GDM1 (cell line): ENCODE results near the gene USP32.
"Not testable (repeated sequence)": the region's sequence is repeated elsewhere in the genome, so short reads cannot be mapped to it uniquely, and the experiment has no call there.

Experiments used
- DNase-seq: peaks from one replicate; lab custom pipeline; 2025; lab: John Stamatoyannopoulos, UW

The USP32 gene

DNA sequence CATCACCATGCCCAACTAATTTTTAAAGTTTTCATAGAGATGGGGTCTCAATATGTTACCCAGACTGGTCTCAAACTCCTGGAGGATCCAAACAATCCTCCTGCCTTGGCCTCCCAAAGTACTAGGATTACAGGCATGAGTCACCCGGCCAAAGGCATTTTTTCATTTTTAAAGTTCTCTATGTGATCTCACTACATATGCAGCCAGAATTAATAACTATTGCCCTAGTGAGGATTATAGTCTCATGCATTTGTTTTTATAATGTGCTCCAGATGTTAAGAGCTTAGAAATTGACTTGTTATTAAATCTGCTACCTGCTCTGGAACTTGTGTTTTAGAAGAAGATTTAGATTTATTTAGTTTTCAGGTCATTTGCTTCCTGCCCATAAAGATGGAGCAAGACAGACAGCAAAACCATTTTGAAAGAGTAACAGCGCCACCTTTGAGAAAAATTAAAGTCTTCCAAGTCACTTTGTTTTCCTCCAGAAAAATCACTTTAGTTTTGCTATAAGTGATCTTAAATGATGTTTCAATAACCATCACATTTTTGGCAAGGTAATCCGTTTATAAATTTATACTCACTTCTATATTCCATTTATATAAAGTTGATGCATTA lies 162.6 kb downstream of the USP32 start:
- no peak for DNase-seq

- DNase-seq = not testable (repeated sequence)
Measured at GRCh38 chr17:60227276-60227675, 164.7 kb downstream of the USP32 start.

GRCh38 chr17:60224064-60224463 lies 167.9 kb downstream of the USP32 start:
- no peak for DNase-seq

DNA sequence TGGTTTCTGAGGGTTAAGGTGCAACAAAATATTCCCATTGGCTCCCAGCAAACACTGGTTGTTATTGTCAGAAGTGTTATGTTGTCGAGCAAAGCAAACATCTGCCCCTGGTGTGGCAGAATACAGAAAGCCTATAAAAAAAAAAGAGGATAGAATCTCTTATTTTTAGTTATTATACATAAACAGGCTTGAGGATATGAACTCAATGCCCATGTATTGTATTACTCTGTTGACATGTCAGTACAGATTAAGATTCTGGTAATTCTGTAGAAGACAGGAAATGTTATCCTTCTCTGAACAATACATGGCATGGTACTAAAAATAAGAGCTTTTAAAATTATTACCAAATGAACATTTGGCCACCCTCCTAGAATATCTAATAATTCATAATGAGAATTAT lies 168.5 kb downstream of the USP32 start:
- no peak for DNase-seq

DNA sequence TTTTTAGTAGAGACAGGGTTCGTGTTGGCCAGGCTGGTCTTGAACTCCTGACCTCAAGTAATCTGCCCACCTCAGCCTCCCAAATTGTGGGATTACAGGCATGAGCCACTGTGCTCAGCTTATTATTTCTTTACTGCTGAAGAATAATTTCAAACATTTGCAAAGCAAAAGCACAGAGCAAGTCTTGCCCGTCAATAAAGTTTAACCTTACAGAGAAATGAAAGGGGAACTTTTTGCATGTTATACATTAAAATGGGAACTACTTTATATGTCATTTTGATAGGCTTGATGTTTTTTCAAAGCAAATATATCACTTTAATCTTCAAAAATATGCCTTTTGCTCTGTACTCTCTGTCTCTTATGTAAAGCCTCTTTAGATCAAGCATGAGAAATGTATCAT lies 173.2 kb downstream of the USP32 start:
- DNase-seq = not testable (repeated sequence)

DNA sequence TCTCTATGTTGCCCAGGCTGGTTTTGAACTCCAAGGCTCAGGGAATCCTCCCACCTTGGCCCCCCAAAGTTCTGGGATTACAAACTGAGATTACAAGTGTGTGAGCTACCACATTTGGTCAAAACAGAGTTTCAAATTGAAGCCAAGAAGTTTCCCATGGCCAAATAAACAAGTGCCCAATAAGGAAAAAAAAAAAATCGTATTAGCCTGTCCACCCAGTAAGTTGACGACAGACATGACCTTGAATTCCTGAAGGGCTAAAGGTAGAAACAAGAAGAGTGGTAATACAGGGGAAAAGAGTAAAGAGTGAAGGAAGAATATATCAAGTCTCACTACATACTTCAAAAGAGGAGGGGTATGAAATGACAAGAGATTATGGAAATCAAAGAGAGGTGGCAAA lies 176.0 kb downstream of the USP32 start:
- not testable (repeated sequence) for DNase-seq

GRCh38 chr17:60211282-60211681 lies 180.7 kb downstream of the USP32 start:
- not testable (repeated sequence) for DNase-seq

- not testable (repeated sequence) for DNase-seq
Measured at GRCh38 chr17:60208302-60208701, 183.6 kb downstream of the USP32 start.

- not testable (repeated sequence) for DNase-seq
Measured at GRCh38 chr17:60205782-60206181, 186.2 kb downstream of the USP32 start.

- DNase-seq = not testable (repeated sequence)
Measured at GRCh38 chr17:60198630-60199029, 193.3 kb downstream of the USP32 start.

DNA sequence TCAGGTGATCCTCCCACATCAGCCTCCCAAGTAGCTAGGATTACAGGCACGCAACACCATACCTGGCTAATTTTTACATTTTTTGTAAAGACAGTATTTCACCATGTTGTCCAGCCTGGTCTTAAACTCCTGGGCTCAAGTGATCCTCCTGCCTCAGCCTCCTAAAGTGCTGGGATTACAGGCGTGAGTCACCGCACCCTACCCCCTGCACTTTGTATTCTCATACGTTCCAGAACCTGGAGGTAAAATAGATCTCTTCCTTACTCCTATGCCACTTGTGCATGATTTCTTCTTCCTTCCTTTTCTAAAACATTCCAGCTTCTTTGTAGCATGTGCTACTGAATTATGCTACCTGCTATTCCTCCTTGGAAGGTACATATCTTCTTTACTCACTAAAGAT lies 197.8 kb downstream of the USP32 start:
- DNase-seq = not testable (repeated sequence)

- DNase-seq = no peak
Measured at GRCh38 chr17:60193482-60193881, 198.5 kb downstream of the USP32 start.

DNA sequence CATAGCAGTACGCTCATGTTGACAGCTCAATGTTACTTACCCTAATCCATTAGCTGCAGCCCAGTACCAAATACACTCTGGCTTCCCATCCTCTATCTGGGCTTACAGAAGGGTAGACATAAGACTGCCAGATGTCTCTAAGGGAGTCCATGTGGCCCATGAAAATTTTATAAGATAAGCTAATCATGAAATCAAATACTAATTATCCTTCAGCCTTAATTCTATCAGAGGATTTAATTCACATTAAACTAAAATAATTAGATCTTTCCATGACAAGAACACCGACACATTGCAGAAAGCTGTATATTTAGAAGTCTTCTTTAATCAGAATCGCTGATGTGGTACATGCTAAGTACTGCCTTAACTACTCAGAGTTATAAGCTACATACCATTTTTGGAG lies 198.9 kb downstream of the USP32 start:
- not testable (repeated sequence) for DNase-seq

DNA sequence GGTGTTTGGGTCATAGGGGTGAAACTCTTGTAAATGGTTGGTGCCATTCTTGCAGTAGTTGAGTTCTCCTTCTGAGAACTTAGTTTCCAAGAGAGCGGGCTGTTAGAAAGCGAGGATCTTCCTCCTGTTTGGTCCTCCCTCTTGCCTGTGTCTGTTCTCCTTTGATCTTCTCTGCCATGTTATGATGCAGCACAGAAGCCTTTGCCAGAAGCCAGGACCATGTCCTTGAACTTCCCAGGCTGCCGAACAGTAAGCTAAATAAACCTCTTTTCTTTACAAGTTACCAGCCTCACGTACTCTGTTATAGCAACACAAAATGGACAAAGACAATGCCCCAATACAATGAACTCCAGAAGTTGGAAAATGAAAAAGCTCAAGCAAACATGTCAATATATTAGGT lies 201.9 kb downstream of the USP32 start:
- DNase-seq = not testable (repeated sequence)

GRCh38 chr17:60188759-60189158 lies 203.2 kb downstream of the USP32 start:
- DNase-seq = no peak

- DNase-seq = not testable (repeated sequence)
Measured at GRCh38 chr17:60186846-60187745, 204.8 kb downstream of the USP32 start.

DNA sequence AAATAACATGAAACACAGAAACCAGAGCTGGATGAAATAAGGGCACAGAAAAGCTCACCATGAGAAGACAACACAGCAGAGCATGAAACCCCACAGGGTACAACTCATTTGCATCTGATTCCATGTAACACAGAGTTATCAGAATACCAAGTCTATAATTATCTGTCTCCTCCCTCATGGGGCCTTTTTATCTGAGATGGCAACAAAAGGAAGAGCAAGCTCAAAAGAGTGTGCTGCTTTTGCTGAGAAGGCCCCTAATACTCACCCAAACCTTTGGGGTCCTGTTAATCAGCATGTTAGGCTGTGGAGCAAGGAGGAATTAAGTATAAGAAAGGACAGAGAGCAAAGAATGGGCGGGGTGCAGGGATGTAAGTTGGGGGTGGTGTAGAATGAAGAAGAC lies 205.6 kb downstream of the USP32 start:
- not testable (repeated sequence) for DNase-seq

DNA sequence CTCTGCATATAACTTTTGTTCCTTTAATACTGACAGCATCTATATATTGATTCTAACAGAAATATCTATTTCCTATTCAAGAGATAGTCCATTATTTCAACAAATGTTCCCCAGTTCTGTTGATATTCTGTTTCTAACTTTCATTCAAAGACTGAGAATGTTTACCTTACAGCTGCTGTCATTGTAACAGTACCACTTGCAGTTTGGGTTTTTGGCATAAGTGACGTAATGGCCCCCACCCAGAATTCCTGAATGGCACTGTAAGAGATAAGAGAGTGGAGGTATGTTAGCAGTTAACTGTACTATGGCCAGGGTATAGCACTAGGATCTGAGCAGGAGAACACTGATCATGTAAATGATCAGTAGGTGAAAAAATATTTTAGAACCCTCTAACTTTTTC lies 211.6 kb downstream of the USP32 start:
- not testable (repeated sequence) for DNase-seq

DNA sequence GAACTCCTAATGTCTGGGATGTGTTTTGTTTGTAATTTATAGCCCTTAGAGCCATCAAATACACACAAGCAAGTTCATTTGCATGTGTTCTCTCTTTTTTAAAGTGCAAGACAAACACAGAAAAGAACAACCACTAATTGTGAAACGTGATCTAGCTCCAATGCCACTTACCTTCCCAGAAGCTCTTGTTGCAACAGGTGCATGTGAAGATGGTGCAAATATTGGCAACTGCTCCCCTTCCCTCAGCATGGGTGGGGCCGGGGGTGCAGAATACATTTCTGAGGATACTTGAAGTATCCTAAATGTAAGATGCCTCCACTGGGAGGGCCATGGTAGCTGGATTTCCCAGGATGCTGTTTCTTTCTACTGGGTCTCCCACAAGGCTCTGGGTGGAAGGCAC lies 213.8 kb downstream of the USP32 start:
- not testable (repeated sequence) for DNase-seq

- DNase-seq = not testable (repeated sequence)
Measured at GRCh38 chr17:60176763-60177162, 215.2 kb downstream of the USP32 start.

- DNase-seq = not testable (repeated sequence)
Measured at GRCh38 chr17:60174767-60175166, 217.2 kb downstream of the USP32 start.

GRCh38 chr17:60174035-60174434 lies 217.9 kb downstream of the USP32 start:
- no peak for DNase-seq

- DNase-seq = no peak
Measured at GRCh38 chr17:60173304-60173819, 218.6 kb downstream of the USP32 start.
